Stomach (tissue), 4 donors: ENCODE results near the gene NBPF26.
"Not testable (repeated sequence)": the region's sequence is repeated elsewhere in the genome, so short reads cannot be mapped to it uniquely, and the experiment has no call there.

Experiments
- CTCF ChIP-seq, 7 experiments: fragments of 450-650 bp in 4 of 7; fragments of 200-600 bp in 3 of 7; sonication (generic) in 3 of 7; IDR thresholded peaks; one replicate each; pipeline ENCODE4 v1.5.1; 2016 to 2019; ENCODE audit warnings: antibody characterized with exemption in 7 of 7, control low read depth in 2 of 7, mild to moderate bottlenecking in 1 of 7
- EP300 ChIP-seq: sonication (generic); formaldehyde crosslinking; IDR thresholded peaks from one replicate; pipeline ENCODE4 v1.6.1; 2017; ENCODE audit warnings: antibody characterized with exemption
- POLR2A ChIP-seq, 4 donors: fragments of 450-650 bp; IDR thresholded peaks; one replicate each; pipeline ENCODE4 v1.6.1; 2016; ENCODE audit warnings: antibody characterized with exemption in 4 of 4, control low read depth in 2 of 4, mild to moderate bottlenecking in 1 of 4, moderate library complexity in 1 of 4
- POLR2AphosphoS5 ChIP-seq, 3 donors: sonication (generic); formaldehyde crosslinking; IDR thresholded peaks; one replicate each; pipeline ENCODE4 v1.6.1; 2016; ENCODE audit warnings: antibody characterized with exemption in 3 of 3

GRCh38 chr1:120723358-120723714, 409 bp upstream of the NBPF26 start:
- TF ChIP-seq EP300; CTCF (IDR thresholded peaks at IDR 0.05); POLR2A (IDR thresholded peaks at IDR 0.05); POLR2AphosphoS5 (IDR thresholded peaks at IDR 0.05): not testable (repeated sequence)
